Thyroid gland (tissue), 4 donors: ENCODE results near the gene ZYG11A. TPM values are rescaled to one million over a fixed set of nuclear protein-coding genes. Genes with fewer than 3 reads are reported as not detected.

Experiments used
- DNase-seq, 2 donors: peaks; one replicate each; pipeline ENCODE4 v3.0.0-alpha.2; 2019
- H3K27ac ChIP-seq, 3 donors: fragments of 200-600 bp; sonication (generic); 1 replicate in 2 of 3; 2 replicates in 1 of 3; pipeline ENCODE4 v1.5.1; 2016 to 2019; ENCODE audit warnings: mild to moderate bottlenecking in 1 of 3, moderate library complexity in 1 of 3
- H3K27me3 ChIP-seq: fragments of 200-600 bp; sonication (generic); one replicate; pipeline ENCODE4 v1.5.1; 2019
- H3K36me3 ChIP-seq, 2 donors: fragments of 200-600 bp; sonication (generic); one replicate each; pipeline ENCODE4 v1.5.1; 2016 to 2019
- H3K4me1 ChIP-seq, 2 donors: fragments of 200-600 bp; sonication (generic); one replicate each; pipeline ENCODE4 v1.5.1; 2017 to 2019
- H3K4me3 ChIP-seq, 3 donors: fragments of 200-600 bp; sonication (generic); replicated peaks in 1 of 3; 1 replicate in 2 of 3; 2 replicates in 1 of 3; pipeline ENCODE4 v1.5.1; 2016; ENCODE audit warnings: mild to moderate bottlenecking in 1 of 3
- H3K9me3 ChIP-seq: fragments of 200-600 bp; sonication (generic); one replicate; pipeline ENCODE4 v1.5.1; 2017
- POLR2A ChIP-seq, 2 donors: fragments of 450-650 bp; IDR thresholded peaks; one replicate each; pipeline ENCODE4 v1.6.1; 2017; ENCODE audit warnings: antibody characterized with exemption in 2 of 2, mild to moderate bottlenecking in 2 of 2, moderate library complexity in 1 of 2
- WGBS, 2 donors: methylation state at CpG; one replicate each; pipeline ENCODE4 v1.1.5; 2017; 5-methylcytosine and 5-hydroxymethylcytosine counted together
- intact Hi-C: fragments of 100-400 bp; cut with DNase I; formaldehyde crosslinking; loops from one replicate; pipeline ENCODE4 v1.15.1; 2023
- total RNA-seq, 4 donors: library from RNA; depleted of rRNA; stranded (reverse); fragments of >200 nt; gene quantifications; one replicate each; pipeline ENCODE4 v1.2.3, GENCODE V29; 2016
- TF ChIP-seq, protein P1 (sequence below), 6 experiments: fragments of 200-600 bp in 3 of 6; fragments of 450-650 bp in 3 of 6; sonication (generic) in 3 of 6; IDR thresholded peaks; one replicate each; pipeline ENCODE4 v1.5.1; 2016 to 2019; ENCODE audit warnings: antibody characterized with exemption in 6 of 6, mild to moderate bottlenecking in 2 of 6, inconsistent platforms in 1 of 6, moderate library complexity in 1 of 6

ZYG11A gene
- total RNA-seq, 4 donors from 2014 or later = 4.0 to 9.3 (median 5.9) TPM

- no peaks in the 10 kb centered on the region for H3K27me3 ChIP-seq
- no peaks in the 10 kb centered on the region for H3K9me3 ChIP-seq
- DNase-seq = no peak
- H3K4me3 ChIP-seq = no peak overlapping the region
- intact Hi-C loops = loop anchor here (5.0 kb wide), 1 partner anchor 64 kb away; no protein-coding TSS in a partner anchor
- no peak for TF ChIP-seq POLR2A (IDR thresholded peaks at IDR 0.05)
- TF ChIP-seq, protein P1, sequence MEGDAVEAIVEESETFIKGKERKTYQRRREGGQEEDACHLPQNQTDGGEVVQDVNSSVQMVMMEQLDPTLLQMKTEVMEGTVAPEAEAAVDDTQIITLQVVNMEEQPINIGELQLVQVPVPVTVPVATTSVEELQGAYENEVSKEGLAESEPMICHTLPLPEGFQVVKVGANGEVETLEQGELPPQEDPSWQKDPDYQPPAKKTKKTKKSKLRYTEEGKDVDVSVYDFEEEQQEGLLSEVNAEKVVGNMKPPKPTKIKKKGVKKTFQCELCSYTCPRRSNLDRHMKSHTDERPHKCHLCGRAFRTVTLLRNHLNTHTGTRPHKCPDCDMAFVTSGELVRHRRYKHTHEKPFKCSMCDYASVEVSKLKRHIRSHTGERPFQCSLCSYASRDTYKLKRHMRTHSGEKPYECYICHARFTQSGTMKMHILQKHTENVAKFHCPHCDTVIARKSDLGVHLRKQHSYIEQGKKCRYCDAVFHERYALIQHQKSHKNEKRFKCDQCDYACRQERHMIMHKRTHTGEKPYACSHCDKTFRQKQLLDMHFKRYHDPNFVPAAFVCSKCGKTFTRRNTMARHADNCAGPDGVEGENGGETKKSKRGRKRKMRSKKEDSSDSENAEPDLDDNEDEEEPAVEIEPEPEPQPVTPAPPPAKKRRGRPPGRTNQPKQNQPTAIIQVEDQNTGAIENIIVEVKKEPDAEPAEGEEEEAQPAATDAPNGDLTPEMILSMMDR (IDR thresholded peaks at IDR 0.05) = no peak
- H3K36me3 ChIP-seq = no peaks in the 10 kb centered on the region
- no peak overlapping the region for H3K27ac ChIP-seq
- WGBS, 2 donors = 88 to 92% methylated on average over 5 of the region's 5 CpGs
- peaks cover 0 to under 1% of the 10 kb centered on the region in 2 donors for H3K4me1 ChIP-seq
Observed at GRCh38 chr1:52848423-52848822, 5.9 kb downstream of the ZYG11A start.

DNA sequence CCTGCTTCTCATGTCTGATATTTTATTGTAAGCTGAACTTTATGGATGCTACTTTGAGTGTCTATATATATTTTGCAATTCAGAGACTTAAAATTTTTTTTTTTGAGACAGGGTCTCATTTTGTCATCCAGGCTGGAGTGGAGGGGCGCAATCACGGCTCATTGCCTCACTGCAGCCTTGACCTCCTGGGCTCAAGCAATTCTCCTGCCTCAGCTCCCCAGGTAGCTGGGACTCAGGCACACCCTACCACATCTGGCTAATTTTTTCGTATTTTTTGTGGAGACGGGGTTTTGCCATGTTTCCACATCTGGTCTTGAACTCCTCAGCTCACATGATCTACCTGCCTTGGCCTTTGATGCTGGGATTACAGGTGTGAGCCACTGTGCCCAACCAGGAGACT lies 8.4 kb downstream of the ZYG11A start:
- no peak for TF ChIP-seq POLR2A (IDR thresholded peaks at IDR 0.05)
- TF ChIP-seq, protein P1 (IDR thresholded peaks at IDR 0.05) = no peak
- Histone ChIP-seq H3K4me3 (no peak overlapping the region), H3K27ac (no peak overlapping the region), H3K27me3 (no peaks in the 10 kb centered on the region), H3K4me1 (no peaks in the 10 kb centered on the region), H3K9me3 (no peaks in the 10 kb centered on the region), H3K36me3 (no peaks in the 10 kb centered on the region)
- intact Hi-C loops = no loop called here
- no peak for DNase-seq
- WGBS, 2 donors = 90 to 91% methylated on average over 4 of the region's 4 CpGs

- H3K27me3 ChIP-seq = no peaks in the 10 kb centered on the region
- H3K9me3 ChIP-seq = no peaks in the 10 kb centered on the region
- H3K36me3 ChIP-seq = no peaks in the 10 kb centered on the region
- WGBS, 2 donors = 79 to 87% methylated on average over 2 of the region's 2 CpGs
- H3K27ac ChIP-seq = no peak overlapping the region
- DNase-seq = no peak
- peaks cover 10 to 13% of the 10 kb centered on the region in 2 donors for H3K4me1 ChIP-seq
- no peak for TF ChIP-seq POLR2A (IDR thresholded peaks at IDR 0.05)
- TF ChIP-seq, protein P1 (IDR thresholded peaks at IDR 0.05) = no peak
- intact Hi-C loops = no loop called here
- H3K4me3 ChIP-seq = no peak overlapping the region
Observed at GRCh38 chr1:52852854-52853253, 10.3 kb downstream of the ZYG11A start.

- Histone ChIP-seq H3K27ac (no peak overlapping the region), H3K4me1 (peaks cover 13 to 15% of the 10 kb centered on the region in 2 donors), H3K9me3 (no peaks in the 10 kb centered on the region), H3K27me3 (no peaks in the 10 kb centered on the region), H3K4me3 (no peak overlapping the region), H3K36me3 (no peaks in the 10 kb centered on the region)
- intact Hi-C loops = no loop called here
- 97% methylated on average over 4 of the region's 4 CpGs for WGBS, 2 donors
- TF ChIP-seq, protein P1 (IDR thresholded peaks at IDR 0.05) = no peak
- TF ChIP-seq POLR2A (IDR thresholded peaks at IDR 0.05) = no peak
- DNase-seq = no peak
Observed at GRCh38 chr1:52855584-52855983, 13.0 kb downstream of the ZYG11A start.

DNA sequence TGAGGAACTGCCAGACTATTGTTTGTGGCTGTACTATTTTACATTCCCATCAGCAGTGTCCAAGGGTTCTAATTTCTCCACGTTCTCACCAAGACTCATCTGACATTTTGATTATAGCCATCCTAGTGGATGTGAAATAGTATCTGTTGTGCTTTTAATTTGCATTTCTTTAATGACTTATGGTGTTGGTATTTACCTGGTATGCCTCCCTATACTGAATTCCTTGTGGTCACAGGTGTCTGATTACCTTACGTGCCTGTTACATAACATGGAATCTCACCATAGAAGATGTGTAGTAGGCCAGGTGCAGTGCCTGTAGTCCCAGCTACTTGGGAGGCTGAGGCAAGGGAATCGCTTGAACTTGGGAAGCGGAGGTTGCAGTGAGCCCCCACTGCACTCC lies 13.5 kb downstream of the ZYG11A start:
- Histone ChIP-seq H3K9me3 (no peaks in the 10 kb centered on the region), H3K27me3 (no peaks in the 10 kb centered on the region), H3K27ac (peak overlapping the region in 2 of 3 donors; percentile 66), H3K4me3 (no peak overlapping the region), H3K4me1 (peaks cover 16 to 19% of the 10 kb centered on the region in 2 donors), H3K36me3 (no peaks in the 10 kb centered on the region)
- intact Hi-C loops = no loop called here
- no peak for DNase-seq
- WGBS, 2 donors = 95 to 97% methylated on average over 4 of the region's 4 CpGs
- TF ChIP-seq, protein P1 (IDR thresholded peaks at IDR 0.05) = no peak
- TF ChIP-seq POLR2A (IDR thresholded peaks at IDR 0.05) = no peak
